Hepatocyte (in vitro differentiated cells): ENCODE data around the gene CMTM6. TPM values are rescaled to one million over a fixed set of nuclear protein-coding genes. Genes with fewer than 3 reads are reported as not detected.
A peak's percentile ranks its signal among the peaks of the same experiment; 100 is the strongest.
"Not testable (repeated sequence)": the region's sequence is repeated elsewhere in the genome, so short reads cannot be mapped to it uniquely, and the experiment has no call there.

Experiments
- DNase-seq: peaks from one replicate; pipeline ENCODE4 v3.0.0-alpha.2; 2016; ENCODE audit warnings: low spot score
- H2AFZ ChIP-seq: fragments of 200-600 bp; sonication (generic); 2 replicates; pipeline ENCODE4 v1.6.0; 2016; ENCODE audit warnings: antibody characterized with exemption, mild to moderate bottlenecking
- H3K27ac ChIP-seq: fragments of 200-600 bp; sonication (generic); 2 replicates; pipeline ENCODE4 v1.5.1; 2016; ENCODE audit warnings: mild to moderate bottlenecking
- H3K27me3 ChIP-seq: fragments of 200-600 bp; sonication (generic); 2 replicates; pipeline ENCODE4 v1.6.1; 2016
- H3K36me3 ChIP-seq: fragments of 200-600 bp; sonication (generic); replicated peaks from 2 replicates; pipeline ENCODE4 v1.5.1; 2016; ENCODE audit warnings: low read depth; ENCODE audit not compliant: insufficient read depth
- H3K4me1 ChIP-seq: fragments of 200-600 bp; sonication (generic); 2 replicates; pipeline ENCODE4 v1.5.1; 2016; ENCODE audit warnings: mild to moderate bottlenecking, moderate library complexity; ENCODE audit not compliant: insufficient read depth
- H3K4me2 ChIP-seq: fragments of 200-600 bp; sonication (generic); 2 replicates; pipeline ENCODE4 v1.6.0; 2016
- H3K4me3 ChIP-seq: fragments of 200-600 bp; sonication (generic); 2 replicates; pipeline ENCODE4 v1.5.1; 2016; ENCODE audit warnings: mild to moderate bottlenecking
- H3K79me2 ChIP-seq: fragments of 200-600 bp; sonication (generic); 2 replicates; pipeline ENCODE4 v1.6.0; 2017; ENCODE audit warnings: mild to moderate bottlenecking
- H3K9me2 ChIP-seq: fragments of 200-600 bp; sonication (generic); replicated peaks from 2 replicates; pipeline ENCODE4 v1.6.0; 2017; ENCODE audit warnings: mild to moderate bottlenecking; ENCODE audit not compliant: insufficient read depth
- H3K9me3 ChIP-seq: fragments of 200-600 bp; sonication (generic); 2 replicates; pipeline ENCODE4 v1.5.1; 2016; ENCODE audit warnings: low read depth, mild to moderate bottlenecking
- H4K20me1 ChIP-seq: fragments of 200-600 bp; sonication (generic); 2 replicates; pipeline ENCODE4 v1.6.0; 2016; ENCODE audit warnings: mild to moderate bottlenecking; ENCODE audit not compliant: insufficient read depth, poor library complexity, severe bottlenecking
- CTCF ChIP-seq: fragments of 200-600 bp; sonication (generic); IDR thresholded peaks from 2 replicates; pipeline ENCODE4 v1.5.1; 2016; ENCODE audit warnings: antibody characterized with exemption, mild to moderate bottlenecking; ENCODE audit not compliant: poor library complexity
- EZH2 ChIP-seq: fragments of 200-600 bp; sonication (generic); IDR thresholded peaks from 2 replicates; pipeline ENCODE4 v1.6.1; 2016; ENCODE audit warnings: antibody characterized with exemption, mild to moderate bottlenecking, borderline replicate concordance
- EZH2phosphoT487 ChIP-seq: fragments of 200-600 bp; sonication (generic); IDR thresholded peaks from one replicate; pipeline ENCODE4 v1.6.1; 2018; ENCODE audit warnings: antibody characterized with exemption, mild to moderate bottlenecking, low read depth, moderate library complexity; ENCODE audit not compliant: unreplicated experiment, severe bottlenecking
- WGBS: methylation state at CpG from one replicate; pipeline ENCODE4 v1.1.6; 2016; ENCODE audit warnings: low lambda C conversion rate; ENCODE audit errors: missing lambda C conversion rate; 5-methylcytosine and 5-hydroxymethylcytosine counted together
- polyA plus RNA-seq: library from polyadenylated mRNA; unstranded; fragments of >200 nt; fragmentation: Nextera tagmentation; extraction: Ambion mirVana; gene quantifications from 2 replicates; pipeline ENCODE4 v1.2.1, GENCODE V29; 2016
- total RNA-seq: library from RNA; depleted of rRNA; stranded (reverse); fragments of >200 nt; gene quantifications from 2 replicates; pipeline ENCODE4 v1.2.3, GENCODE V29; 2014

CMTM6 gene
- total and polyA plus RNA-seq, 2 experiments from 2014 or later = 82.7 to 133 TPM

- Histone ChIP-seq H2AFZ (no peak overlapping the region), H3K27me3 (no peaks in the 10 kb centered on the region), H3K9me2 (no peaks in the 10 kb centered on the region), H3K4me2 (no peak overlapping the region), H4K20me1 (no peaks in the 10 kb centered on the region), H3K27ac (peak overlapping the region; percentile 71), H3K79me2 (no peaks in the 10 kb centered on the region), H3K9me3 (no peaks in the 10 kb centered on the region), H3K4me1 (no peaks in the 10 kb centered on the region), H3K36me3 (no peaks in the 10 kb centered on the region), H3K4me3 (no peak overlapping the region)
- TF ChIP-seq EZH2phosphoT487 = no peak
- no peak for TF ChIP-seq EZH2
- no peak for TF ChIP-seq CTCF
- whole genome bisulfite sequencing = 78% methylated on average over 7 of the region's 7 CpGs
- peak; percentile 26 for DNase-seq
Measured at GRCh38 chr3:32522682-32523081, 20.0 kb upstream of the CMTM6 start.

GRCh38 chr3:32518921-32519320 lies 16.3 kb upstream of the CMTM6 start:
- H3K4me2 ChIP-seq, H3K4me1 ChIP-seq, H2AFZ ChIP-seq, H3K36me3 ChIP-seq, H3K27me3 ChIP-seq, H3K4me3 ChIP-seq, H4K20me1 ChIP-seq, DNase-seq, H3K9me2 ChIP-seq, H3K9me3 ChIP-seq, H3K79me2 ChIP-seq, H3K27ac ChIP-seq: not testable (repeated sequence)
- WGBS = 96% methylated on average over 5 of the region's 5 CpGs

- H4K20me1 ChIP-seq, H2AFZ ChIP-seq, H3K4me1 ChIP-seq, DNase-seq, H3K79me2 ChIP-seq, H3K36me3 ChIP-seq, H3K27ac ChIP-seq, H3K9me2 ChIP-seq, H3K4me3 ChIP-seq, H3K4me2 ChIP-seq, H3K27me3 ChIP-seq, H3K9me3 ChIP-seq: not testable (repeated sequence)
- 95% methylated on average over 9 of the region's 9 CpGs for WGBS
Measured at GRCh38 chr3:32516751-32517150, 14.1 kb upstream of the CMTM6 start.

GRCh38 chr3:32511005-32511404 lies 8.4 kb upstream of the CMTM6 start:
- no peaks in the 10 kb centered on the region for H3K9me3 ChIP-seq
- 96% methylated on average over 2 of the region's 2 CpGs for WGBS
- no peak for TF ChIP-seq CTCF
- TF ChIP-seq EZH2 = no peak
- no peak for TF ChIP-seq EZH2phosphoT487

More at GRCh38 chr3:32511005-32511404, 8.4 kb upstream of the CMTM6 start:
- Histone ChIP-seq H3K36me3 (no peaks in the 10 kb centered on the region), H3K79me2 (no peaks in the 10 kb centered on the region), H3K4me2 (no peak overlapping the region), H3K27me3 (no peaks in the 10 kb centered on the region), H4K20me1 (no peaks in the 10 kb centered on the region), H3K4me1 (no peaks in the 10 kb centered on the region), H2AFZ (no peak overlapping the region), H3K4me3 (no peak overlapping the region), H3K9me2 (no peaks in the 10 kb centered on the region), H3K27ac (no peak overlapping the region)
- no peak for DNase-seq
